KMS-11 (cell line): Measurements from ENCODE around the gene TIMM44.

Experiments
- H2AFZ ChIP-seq: fragments of 200-600 bp; sonication (generic); 2 replicates; pipeline ENCODE4 v1.6.1; 2016; ENCODE audit warnings: antibody characterized with exemption, mixed run types, low read depth
- H3K27ac ChIP-seq: fragments of 200-600 bp; sonication (generic); 2 replicates; pipeline ENCODE4 v1.6.1; 2016; ENCODE audit warnings: mild to moderate bottlenecking, mixed run types
- H3K27me3 ChIP-seq: fragments of 200-600 bp; sonication (generic); 2 replicates; pipeline ENCODE4 v1.6.1; 2017; ENCODE audit warnings: mild to moderate bottlenecking, low read depth, mixed run types, moderate library complexity; ENCODE audit not compliant: insufficient read depth
- H3K36me3 ChIP-seq: fragments of 200-600 bp; sonication (generic); 2 replicates; pipeline ENCODE4 v1.6.1; 2017; ENCODE audit warnings: mild to moderate bottlenecking, mixed run types; ENCODE audit not compliant: insufficient read depth
- H3K4me1 ChIP-seq: fragments of 200-600 bp; sonication (generic); 2 replicates; pipeline ENCODE4 v1.6.1; 2016; ENCODE audit warnings: mild to moderate bottlenecking, low read depth, mixed run types; ENCODE audit not compliant: poor library complexity, severe bottlenecking
- H3K4me2 ChIP-seq: fragments of 200-600 bp; sonication (generic); 2 replicates; pipeline ENCODE4 v1.7.0; 2016; ENCODE audit warnings: mild to moderate bottlenecking, mixed run types
- H3K4me3 ChIP-seq: fragments of 200-600 bp; sonication (generic); IDR thresholded peaks from 2 replicates; pipeline ENCODE4 v1.6.1; 2017; ENCODE audit warnings: low read depth, low read length, mixed read lengths; ENCODE audit not compliant: insufficient read depth
- H3K79me2 ChIP-seq: fragments of 200-600 bp; sonication (generic); 2 replicates; pipeline ENCODE4 v1.6.1; 2016; ENCODE audit warnings: low read depth, mixed run types; ENCODE audit not compliant: insufficient read depth
- H3K9ac ChIP-seq: fragments of 200-600 bp; sonication (generic); 2 replicates; pipeline ENCODE4 v1.6.1; 2016; ENCODE audit warnings: mild to moderate bottlenecking, mixed run types
- H4K20me1 ChIP-seq: fragments of 200-600 bp; sonication (generic); 2 replicates; pipeline ENCODE4 v1.6.1; 2016; ENCODE audit warnings: mild to moderate bottlenecking, mixed run types; ENCODE audit not compliant: insufficient read depth
- CTCF ChIP-seq: fragments of 200-600 bp; sonication (generic); conservative IDR thresholded peaks from 2 replicates; pipeline ENCODE4 v1.6.1; 2017; ENCODE audit warnings: low read depth, mild to moderate bottlenecking, antibody characterized with exemption, low read length, moderate library complexity, mixed read lengths

The TIMM44 gene

GRCh38 chr19:7981199-7981598 lies 37.7 kb upstream of the TIMM44 start:
- no peak for TF ChIP-seq CTCF
- Histone ChIP-seq H3K79me2 (no peaks in the 10 kb centered on the region; the same call in 1 of the 2 replicates), H2AFZ (no peak overlapping the region), H4K20me1 (no peaks in the 10 kb centered on the region), H3K27me3 (no peaks in the 10 kb centered on the region), H3K4me2 (no peak overlapping the region), H3K27ac (no peak overlapping the region), H3K9ac (no peak overlapping the region), H3K36me3 (no peaks in the 10 kb centered on the region; the same call in 1 of the 2 replicates), H3K4me1 (no peaks in the 10 kb centered on the region), H3K4me3 (no peak overlapping the region)

GRCh38 chr19:7980635-7981121 lies 37.2 kb upstream of the TIMM44 start:
- Histone ChIP-seq H3K4me3 (no peak overlapping the region), H3K27ac (no peak overlapping the region), H3K4me2 (no peak overlapping the region), H3K9ac (no peak overlapping the region), H3K79me2 (no peaks in the 10 kb centered on the region; the same call in 1 of the 2 replicates), H4K20me1 (no peaks in the 10 kb centered on the region), H3K4me1 (no peaks in the 10 kb centered on the region), H3K27me3 (no peaks in the 10 kb centered on the region), H3K36me3 (no peaks in the 10 kb centered on the region; the same call in 1 of the 2 replicates), H2AFZ (no peak overlapping the region)
- TF ChIP-seq CTCF: no peak

- H3K9ac ChIP-seq: no peak overlapping the region
- no peak overlapping the region for H3K27ac ChIP-seq
- H4K20me1 ChIP-seq: no peaks in the 10 kb centered on the region
- H3K4me2 ChIP-seq: no peak overlapping the region
- H2AFZ ChIP-seq: no peak overlapping the region
- no peak for TF ChIP-seq CTCF
- no peaks in the 10 kb centered on the region; the same call in 1 of the 2 replicates for H3K79me2 ChIP-seq
- no peak overlapping the region for H3K4me3 ChIP-seq
- H3K36me3 ChIP-seq: no peaks in the 10 kb centered on the region; the same call in 1 of the 2 replicates
- H3K27me3 ChIP-seq: no peaks in the 10 kb centered on the region
- H3K4me1 ChIP-seq: no peaks in the 10 kb centered on the region
Observed at GRCh38 chr19:7980168-7980567, 36.7 kb upstream of the TIMM44 start.

GRCh38 chr19:7979559-7979958 lies 36.1 kb upstream of the TIMM44 start:
- Histone ChIP-seq H4K20me1 (no peaks in the 10 kb centered on the region), H3K27ac (no peak overlapping the region), H3K27me3 (no peaks in the 10 kb centered on the region), H3K4me3 (no peak overlapping the region), H3K4me2 (no peak overlapping the region), H3K4me1 (no peaks in the 10 kb centered on the region), H2AFZ (no peak overlapping the region), H3K9ac (no peak overlapping the region), H3K36me3 (no peaks in the 10 kb centered on the region; the same call in 1 of the 2 replicates), H3K79me2 (no peaks in the 10 kb centered on the region)
- TF ChIP-seq CTCF: no peak
